ENCODE measurements around the gene NCKAP5. TPM values are rescaled to one million over a fixed set of nuclear protein-coding genes. Genes with fewer than 3 reads are reported as not detected.

NCKAP5 gene
- polyA plus RNA-seq, 3 donors = not detected

DNA sequence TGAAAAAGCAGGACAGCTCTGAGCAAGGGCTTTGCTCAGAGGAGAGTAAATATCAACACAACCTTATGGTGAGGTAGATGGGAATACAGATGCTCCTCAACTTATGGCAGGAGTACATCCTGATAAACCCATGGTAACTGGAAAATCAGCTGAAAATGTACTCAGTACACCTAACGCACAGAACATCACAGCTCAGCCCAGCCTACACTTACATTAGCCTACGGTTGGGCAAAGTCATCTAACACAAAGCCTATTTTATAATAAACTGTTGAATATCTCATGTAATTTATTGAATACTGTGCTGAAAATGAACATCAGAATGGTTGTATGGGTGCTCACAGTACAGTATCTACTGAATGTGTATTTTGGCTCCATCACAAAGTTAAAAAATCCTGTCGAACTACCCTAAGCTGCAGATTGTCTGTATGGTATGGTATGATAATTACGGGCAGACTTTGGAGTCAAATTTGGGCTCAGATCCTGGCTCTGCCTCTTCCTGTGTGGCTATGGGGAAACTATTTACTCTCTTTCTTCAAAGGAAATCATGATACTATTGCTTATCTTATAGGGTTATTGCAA lies 778.0 kb downstream of the NCKAP5 start:
- Mint-ChIP-seq H3K27ac (no peak overlapping the region), H3K9me3 (peaks cover 0 to 6% (median 0%) of the 10 kb centered on the region in 7 donors), H3K27me3 (ENCODE audit: low read depth in 3 of 3) (peaks cover 0 to 2% (median 2%) of the 10 kb centered on the region in 3 donors), H3K4me3 (no peak overlapping the region), H3K4me1 (no peaks in the 10 kb centered on the region), H3K36me3 (no peaks in the 10 kb centered on the region)
- intact Hi-C loops (cut with micrococcal nuclease) = no loop called here
- Histone ChIP-seq H3K4me3 (replicated peaks in 1 of 3; ENCODE audit: low read depth in 2 of 3, low read length in 3 of 3) (no peak overlapping the region), H4K20me1 (ENCODE audit: insufficient read depth, low read length) (no peaks in the 10 kb centered on the region), H3K9me3 (replicated peaks in 1 of 2; ENCODE audit: control insufficient read depth in 1 of 2, insufficient read depth in 1 of 2, low read length in 2 of 2) (no peaks in the 10 kb centered on the region), H3K27ac (ENCODE audit: low read depth in 1 of 2, low read length in 2 of 2) (no peak overlapping the region), H2AFZ (ENCODE audit: insufficient read depth, low read depth, low read length, poor library complexity, severe bottlenecking) (no peak overlapping the region), H3K27me3 (ENCODE audit: control insufficient read depth in 2 of 2, insufficient read depth in 2 of 2, low read length in 2 of 2) (peaks cover 0 to 2% of the 10 kb centered on the region in 2 donors), H3K36me3 (replicated peaks in 1 of 2; ENCODE audit: control insufficient read depth in 1 of 2, insufficient read depth in 2 of 2, low read length in 2 of 2) (no peaks in the 10 kb centered on the region), H3K79me2 (ENCODE audit: insufficient read depth, low read length) (no peaks in the 10 kb centered on the region), H3K4me2 (replicated peaks; ENCODE audit: extremely low read depth, low read length, poor library complexity, severe bottlenecking) (no peak overlapping the region), H3K4me1 (ENCODE audit: control insufficient read depth in 1 of 2, insufficient read depth in 2 of 2, low read length in 2 of 2) (no peaks in the 10 kb centered on the region), H3K9ac (ENCODE audit: insufficient read depth, low read length, poor library complexity, severe bottlenecking) (no peak overlapping the region)
- WGBS (ENCODE audit: insufficient coverage) = 100% methylated on average over 1 of the region's 4 CpGs
- DNase-seq = no peak
- TF ChIP-seq, protein P1, sequence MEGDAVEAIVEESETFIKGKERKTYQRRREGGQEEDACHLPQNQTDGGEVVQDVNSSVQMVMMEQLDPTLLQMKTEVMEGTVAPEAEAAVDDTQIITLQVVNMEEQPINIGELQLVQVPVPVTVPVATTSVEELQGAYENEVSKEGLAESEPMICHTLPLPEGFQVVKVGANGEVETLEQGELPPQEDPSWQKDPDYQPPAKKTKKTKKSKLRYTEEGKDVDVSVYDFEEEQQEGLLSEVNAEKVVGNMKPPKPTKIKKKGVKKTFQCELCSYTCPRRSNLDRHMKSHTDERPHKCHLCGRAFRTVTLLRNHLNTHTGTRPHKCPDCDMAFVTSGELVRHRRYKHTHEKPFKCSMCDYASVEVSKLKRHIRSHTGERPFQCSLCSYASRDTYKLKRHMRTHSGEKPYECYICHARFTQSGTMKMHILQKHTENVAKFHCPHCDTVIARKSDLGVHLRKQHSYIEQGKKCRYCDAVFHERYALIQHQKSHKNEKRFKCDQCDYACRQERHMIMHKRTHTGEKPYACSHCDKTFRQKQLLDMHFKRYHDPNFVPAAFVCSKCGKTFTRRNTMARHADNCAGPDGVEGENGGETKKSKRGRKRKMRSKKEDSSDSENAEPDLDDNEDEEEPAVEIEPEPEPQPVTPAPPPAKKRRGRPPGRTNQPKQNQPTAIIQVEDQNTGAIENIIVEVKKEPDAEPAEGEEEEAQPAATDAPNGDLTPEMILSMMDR (IDR thresholded peaks at IDR 0.05) = no peak

DNA sequence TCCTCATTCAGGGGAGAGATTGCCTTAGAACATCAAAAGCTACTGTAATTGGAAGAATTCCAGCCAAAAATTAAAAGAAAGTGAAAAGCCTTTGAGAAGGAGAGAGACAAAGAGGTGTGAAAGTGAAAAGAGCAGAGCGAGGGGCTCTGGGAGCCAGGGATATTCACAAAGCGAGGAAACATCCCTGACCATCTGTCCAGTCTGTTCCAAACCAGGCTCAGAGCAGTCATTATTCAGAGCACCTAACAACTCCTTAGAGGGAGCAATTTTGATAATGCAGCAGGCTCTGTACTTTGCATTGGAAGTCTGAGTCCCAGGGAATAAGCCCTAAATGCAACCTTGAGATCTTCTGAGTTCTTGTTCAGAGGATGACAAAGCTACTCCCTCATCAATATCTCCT lies 779.2 kb downstream of the NCKAP5 start:
- H3K4me1 Mint-ChIP-seq = no peaks in the 10 kb centered on the region
- WGBS (ENCODE audit: insufficient coverage) = 71% methylated on average over 2 of the region's 2 CpGs
- H2AFZ ChIP-seq (ENCODE audit: insufficient read depth, low read depth, low read length, poor library complexity, severe bottlenecking) = no peak overlapping the region
- peaks cover 0 to 9% (median 1%) of the 10 kb centered on the region in 7 donors for H3K9me3 Mint-ChIP-seq
- H3K9ac ChIP-seq (ENCODE audit: insufficient read depth, low read length, poor library complexity, severe bottlenecking) = no peak overlapping the region
- H3K4me1 ChIP-seq (ENCODE audit: control insufficient read depth in 1 of 2, insufficient read depth in 2 of 2, low read length in 2 of 2) = no peaks in the 10 kb centered on the region
- no peak overlapping the region for H3K4me3 ChIP-seq (replicated peaks in 1 of 3; ENCODE audit: low read depth in 2 of 3, low read length in 3 of 3)
- no peaks in the 10 kb centered on the region for H3K9me3 ChIP-seq (replicated peaks in 1 of 2; ENCODE audit: control insufficient read depth in 1 of 2, insufficient read depth in 1 of 2, low read length in 2 of 2)
- no peak overlapping the region for H3K4me2 ChIP-seq (replicated peaks; ENCODE audit: extremely low read depth, low read length, poor library complexity, severe bottlenecking)
- H3K27me3 Mint-ChIP-seq (ENCODE audit: low read depth in 3 of 3) = peaks cover 0 to 3% (median 0%) of the 10 kb centered on the region in 3 donors
- peaks cover 0 to 2% of the 10 kb centered on the region in 2 donors for H3K27me3 ChIP-seq (ENCODE audit: control insufficient read depth in 2 of 2, insufficient read depth in 2 of 2, low read length in 2 of 2)
- intact Hi-C loops (cut with micrococcal nuclease) = no loop called here
- H3K36me3 ChIP-seq (replicated peaks in 1 of 2; ENCODE audit: control insufficient read depth in 1 of 2, insufficient read depth in 2 of 2, low read length in 2 of 2) = no peaks in the 10 kb centered on the region
- H4K20me1 ChIP-seq (ENCODE audit: insufficient read depth, low read length) = no peaks in the 10 kb centered on the region
- TF ChIP-seq, protein P1 (IDR thresholded peaks at IDR 0.05) = no peak
- no peak overlapping the region for H3K27ac Mint-ChIP-seq
- DNase-seq = no peak
- H3K4me3 Mint-ChIP-seq = no peak overlapping the region
- H3K27ac ChIP-seq (ENCODE audit: low read depth in 1 of 2, low read length in 2 of 2) = no peak overlapping the region
- no peaks in the 10 kb centered on the region for H3K36me3 Mint-ChIP-seq
- H3K79me2 ChIP-seq (ENCODE audit: insufficient read depth, low read length) = no peaks in the 10 kb centered on the region
